Panc1 (cell line): Measurements from ENCODE around the gene MIOX. TPM values are rescaled to one million over a fixed set of nuclear protein-coding genes. Genes with fewer than 3 reads are reported as not detected.

Experiments used
- ATAC-seq: fragments of 200-7000 bp; cut with Tn5 transposase; 2 replicates; pipeline ENCODE4 v1.9.1; 2020; ENCODE audit warnings: mild to moderate bottlenecking, moderate library complexity
- BruUV-seq: library from RNA; stranded (reverse); fragments of 400-500 nt; replicated peaks from 2 replicates; lab custom pipeline; 2021; lab: Mats Ljungman, UMichigan
- CTCF ChIA-PET: fragments of 300-600 bp; sonication (Branson Sonifier 250); formaldehyde crosslinking; loops from one replicate; lab custom pipeline; 2022; ENCODE audit warnings: antibody characterized with exemption; lab: Charles Lee
- POLR2A ChIA-PET: fragments of 300-600 bp; sonication (Branson Sonifier 250); formaldehyde crosslinking; loops from one replicate; lab custom pipeline; 2022; ENCODE audit warnings: antibody characterized with exemption; lab: Charles Lee
- DNase-seq: peaks from one replicate; pipeline ENCODE4 v3.0.0-alpha.2; 2010; ENCODE audit warnings: low read depth, low spot score
- H3K27ac ChIP-seq: 2 replicates; pipeline ENCODE4 v1.5.1; 2011; ENCODE audit warnings: mild to moderate bottlenecking, low read length, inconsistent platforms
- H3K27me3 ChIP-seq: fragments of 200-500 bp; sonication (Bioruptor generic); 2 replicates; pipeline ENCODE4 v1.6.0; 2014; ENCODE audit warnings: low read length, inconsistent platforms; ENCODE audit not compliant: control insufficient read depth, insufficient read depth
- H3K36me3 ChIP-seq: fragments of 200-500 bp; sonication (Bioruptor generic); 2 replicates; pipeline ENCODE4 v1.5.1; 2014; ENCODE audit warnings: inconsistent platforms, mild to moderate bottlenecking, low read length, moderate library complexity; ENCODE audit not compliant: control insufficient read depth, insufficient read depth
- H3K4me1 ChIP-seq: 2 replicates; pipeline ENCODE4 v1.5.1; 2011; ENCODE audit warnings: inconsistent platforms, mild to moderate bottlenecking, low read length, moderate library complexity; ENCODE audit not compliant: control insufficient read depth, insufficient read depth
- H3K4me3 ChIP-seq, 2 experiments: 2 replicates each; pipeline ENCODE4 v1.5.1; 2011 to 2012; ENCODE audit warnings: low read depth in 2 of 2, low read length in 2 of 2, mild to moderate bottlenecking in 2 of 2, inconsistent platforms in 1 of 2, moderate library complexity in 1 of 2
- H3K9me3 ChIP-seq: fragments of 200-500 bp; sonication (Bioruptor generic); 2 replicates; pipeline ENCODE4 v1.5.1; 2014; ENCODE audit warnings: low read depth, mild to moderate bottlenecking, inconsistent platforms, low read length, moderate library complexity; ENCODE audit not compliant: control insufficient read depth, insufficient read depth
- POLR2AphosphoS5 ChIP-seq: IDR thresholded peaks from 2 replicates; pipeline ENCODE4 v1.6.1; 2012; ENCODE audit warnings: mild to moderate bottlenecking, low read depth, low read length, moderate library complexity
- SIN3A ChIP-seq: IDR thresholded peaks from 2 replicates; pipeline ENCODE4 v1.6.1; 2012; ENCODE audit warnings: low read depth, mild to moderate bottlenecking, low read length, moderate library complexity, borderline replicate concordance; ENCODE audit not compliant: insufficient read depth
- TCF7L2 ChIP-seq: IDR thresholded peaks from 2 replicates; pipeline ENCODE4 v1.6.1; 2011; ENCODE audit warnings: mild to moderate bottlenecking, low read depth, low read length, inconsistent platforms
- in situ Hi-C: cut with HindIII; loops from 2 replicates; pipeline ENCODE4 v1.10.0; 2016; ENCODE audit warnings: low sequenced_read_pairs, low pct_unique_long_range_greater_than_20kb
- intact Hi-C: fragments of 100-400 bp; cut with micrococcal nuclease; formaldehyde crosslinking; loops from one replicate; pipeline ENCODE4 v1.10.0; 2022; ENCODE audit not compliant: unreplicated experiment
- total RNA-seq: library from RNA; stranded (reverse); gene quantifications from one replicate; pipeline ENCODE4 v1.2.1, GENCODE V29; 2021; ENCODE audit not compliant: unreplicated experiment
- TF ChIP-seq, protein P1 (sequence below): fragments of 450-650 bp; IDR thresholded peaks from 2 replicates; pipeline ENCODE4 v1.5.1; 2017; ENCODE audit warnings: mild to moderate bottlenecking
- TF ChIP-seq, protein P2 (sequence below), 2 experiments: IDR thresholded peaks; 2 replicates each; pipeline ENCODE4 v1.6.1; 2011 to 2012; ENCODE audit warnings: low read depth in 2 of 2, control low read depth in 1 of 2, low read length in 1 of 2, mild to moderate bottlenecking in 1 of 2, moderate library complexity in 1 of 2; ENCODE audit not compliant: insufficient read depth in 1 of 2

Gene MIOX
- total RNA-seq, 1 experiment from 2014 or later = 0.23 TPM

DNA sequence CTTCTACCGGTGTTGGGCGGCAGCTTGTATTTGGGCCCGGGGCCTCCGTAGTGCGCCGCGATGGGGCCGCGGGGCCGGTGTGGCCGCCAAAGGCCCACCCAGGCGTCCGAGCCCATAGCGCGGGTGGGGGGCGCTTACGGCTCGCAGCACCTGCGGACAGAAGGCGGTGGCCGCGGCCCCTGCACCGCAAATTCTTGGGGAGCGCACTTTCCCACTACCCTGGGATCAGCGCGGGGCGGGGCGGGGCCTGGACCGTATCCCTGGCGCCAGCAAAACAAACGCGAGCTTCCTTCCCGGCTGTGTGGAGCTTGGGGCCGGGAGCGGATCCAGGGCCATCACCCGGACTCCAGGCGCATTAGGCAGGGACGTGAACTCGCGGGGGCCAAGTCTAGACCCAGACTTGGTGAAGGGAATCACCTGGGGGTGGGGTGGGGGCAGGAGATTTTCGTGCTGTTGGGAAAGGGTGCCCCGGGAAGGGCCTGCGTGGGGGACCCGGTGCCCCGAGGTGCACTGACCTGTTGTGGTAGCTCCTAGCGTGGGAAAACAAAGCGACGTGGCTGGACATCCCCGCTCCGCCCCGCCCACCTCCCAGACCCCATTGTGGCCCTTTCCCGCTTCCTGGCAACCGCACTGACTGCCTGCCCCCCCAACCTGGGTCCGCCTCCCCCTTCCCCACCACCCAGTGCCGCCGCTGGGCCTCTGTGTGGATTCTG, 45.5 kb downstream of the MIOX start:
- TF ChIP-seq POLR2AphosphoS5 (0 out of 2 replicates have a peak, but pooled peaks have one; percentile 13), SIN3A (no peak), TCF7L2 (no peak)
- TF ChIP-seq, protein P1, sequence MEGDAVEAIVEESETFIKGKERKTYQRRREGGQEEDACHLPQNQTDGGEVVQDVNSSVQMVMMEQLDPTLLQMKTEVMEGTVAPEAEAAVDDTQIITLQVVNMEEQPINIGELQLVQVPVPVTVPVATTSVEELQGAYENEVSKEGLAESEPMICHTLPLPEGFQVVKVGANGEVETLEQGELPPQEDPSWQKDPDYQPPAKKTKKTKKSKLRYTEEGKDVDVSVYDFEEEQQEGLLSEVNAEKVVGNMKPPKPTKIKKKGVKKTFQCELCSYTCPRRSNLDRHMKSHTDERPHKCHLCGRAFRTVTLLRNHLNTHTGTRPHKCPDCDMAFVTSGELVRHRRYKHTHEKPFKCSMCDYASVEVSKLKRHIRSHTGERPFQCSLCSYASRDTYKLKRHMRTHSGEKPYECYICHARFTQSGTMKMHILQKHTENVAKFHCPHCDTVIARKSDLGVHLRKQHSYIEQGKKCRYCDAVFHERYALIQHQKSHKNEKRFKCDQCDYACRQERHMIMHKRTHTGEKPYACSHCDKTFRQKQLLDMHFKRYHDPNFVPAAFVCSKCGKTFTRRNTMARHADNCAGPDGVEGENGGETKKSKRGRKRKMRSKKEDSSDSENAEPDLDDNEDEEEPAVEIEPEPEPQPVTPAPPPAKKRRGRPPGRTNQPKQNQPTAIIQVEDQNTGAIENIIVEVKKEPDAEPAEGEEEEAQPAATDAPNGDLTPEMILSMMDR = no peak
- TF ChIP-seq, protein P2, sequence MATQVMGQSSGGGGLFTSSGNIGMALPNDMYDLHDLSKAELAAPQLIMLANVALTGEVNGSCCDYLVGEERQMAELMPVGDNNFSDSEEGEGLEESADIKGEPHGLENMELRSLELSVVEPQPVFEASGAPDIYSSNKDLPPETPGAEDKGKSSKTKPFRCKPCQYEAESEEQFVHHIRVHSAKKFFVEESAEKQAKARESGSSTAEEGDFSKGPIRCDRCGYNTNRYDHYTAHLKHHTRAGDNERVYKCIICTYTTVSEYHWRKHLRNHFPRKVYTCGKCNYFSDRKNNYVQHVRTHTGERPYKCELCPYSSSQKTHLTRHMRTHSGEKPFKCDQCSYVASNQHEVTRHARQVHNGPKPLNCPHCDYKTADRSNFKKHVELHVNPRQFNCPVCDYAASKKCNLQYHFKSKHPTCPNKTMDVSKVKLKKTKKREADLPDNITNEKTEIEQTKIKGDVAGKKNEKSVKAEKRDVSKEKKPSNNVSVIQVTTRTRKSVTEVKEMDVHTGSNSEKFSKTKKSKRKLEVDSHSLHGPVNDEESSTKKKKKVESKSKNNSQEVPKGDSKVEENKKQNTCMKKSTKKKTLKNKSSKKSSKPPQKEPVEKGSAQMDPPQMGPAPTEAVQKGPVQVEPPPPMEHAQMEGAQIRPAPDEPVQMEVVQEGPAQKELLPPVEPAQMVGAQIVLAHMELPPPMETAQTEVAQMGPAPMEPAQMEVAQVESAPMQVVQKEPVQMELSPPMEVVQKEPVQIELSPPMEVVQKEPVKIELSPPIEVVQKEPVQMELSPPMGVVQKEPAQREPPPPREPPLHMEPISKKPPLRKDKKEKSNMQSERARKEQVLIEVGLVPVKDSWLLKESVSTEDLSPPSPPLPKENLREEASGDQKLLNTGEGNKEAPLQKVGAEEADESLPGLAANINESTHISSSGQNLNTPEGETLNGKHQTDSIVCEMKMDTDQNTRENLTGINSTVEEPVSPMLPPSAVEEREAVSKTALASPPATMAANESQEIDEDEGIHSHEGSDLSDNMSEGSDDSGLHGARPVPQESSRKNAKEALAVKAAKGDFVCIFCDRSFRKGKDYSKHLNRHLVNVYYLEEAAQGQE (IDR thresholded peaks at IDR 0.05; ENCODE audit: insufficient read depth in 1 of 2, low read depth in 2 of 2, low read length in 1 of 2) = no peak
- no peaks in the 10 kb centered on the region; the same call in 1 of the 2 replicates for H3K36me3 ChIP-seq
- ChIA-PET POLR2A (interaction anchor here (0.5 to 0.7 kb wide), 2 partner anchors 80 to 162 kb away, joined by 4 to 15 read pairs; no protein-coding TSS in a partner anchor), CTCF (no interaction called here)
- no peaks in the 10 kb centered on the region for H3K9me3 ChIP-seq
- H3K4me1 ChIP-seq = peaks cover 6% of the 10 kb centered on the region
- intact Hi-C loops (no loop called here), in situ Hi-C loops (no loop called here)
- DNase-seq = no peak
- H3K4me3 ChIP-seq = peak overlapping the region; percentile 56 to 79
- no peaks in the 10 kb centered on the region for H3K27me3 ChIP-seq
- BruUV-seq = no TSS peak
- H3K27ac ChIP-seq = peak overlapping the region; percentile 57
- peak; percentile 54 for ATAC-seq

DNA sequence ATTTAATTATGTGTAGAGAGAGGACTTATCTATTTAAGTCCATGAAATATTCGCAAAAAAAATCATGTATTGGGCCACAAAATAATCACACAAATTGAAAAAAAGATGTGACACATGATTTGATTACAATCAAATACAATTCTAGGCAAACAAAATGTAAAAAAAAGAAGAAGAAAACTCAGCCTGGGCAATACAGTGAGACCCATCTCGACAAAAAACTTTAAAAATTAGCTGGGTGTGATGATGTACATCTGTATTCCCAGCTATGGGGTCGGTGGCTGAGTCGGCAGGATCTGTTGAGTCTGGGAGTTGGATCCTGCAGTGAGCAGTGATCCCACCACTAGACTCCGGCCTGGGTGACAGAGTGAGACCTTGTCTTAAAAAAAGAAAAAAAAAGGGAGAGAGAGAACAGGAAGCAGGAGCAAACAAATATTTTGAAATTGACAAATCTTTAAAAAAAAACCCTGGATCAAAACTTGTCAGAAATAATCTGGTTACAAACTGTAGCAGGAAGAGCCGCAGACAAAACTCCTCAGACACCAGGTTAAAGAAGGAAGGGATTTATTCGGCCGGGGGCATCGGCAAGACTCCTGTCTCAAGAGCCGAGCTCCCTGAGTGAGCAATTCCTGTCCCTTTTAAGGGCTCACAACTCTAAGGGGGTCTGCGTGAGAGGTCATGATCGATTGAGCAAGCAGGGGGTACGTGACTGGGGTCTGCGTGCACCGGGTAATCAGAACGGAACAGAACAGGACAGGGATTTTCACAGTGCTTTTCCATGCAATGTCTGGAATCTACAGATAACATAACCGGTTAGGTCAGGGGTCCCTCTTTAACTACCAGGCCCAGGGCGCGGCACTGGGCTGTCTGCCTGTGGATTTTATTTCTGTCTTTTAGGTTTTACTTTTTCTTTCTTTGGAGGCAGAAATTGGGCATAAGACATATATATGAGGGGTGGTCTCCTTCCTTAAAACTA, 46.5 kb downstream of the MIOX start:
- DNase-seq = no peak
- H3K27ac ChIP-seq = peak overlapping the region; percentile 48; the same call in 1 of the 2 replicates
- in situ Hi-C loops = no loop called here
- no peaks in the 10 kb centered on the region; the same call in 1 of the 2 replicates for H3K36me3 ChIP-seq
- H3K4me1 ChIP-seq = peaks cover 3% of the 10 kb centered on the region
- intact Hi-C loops = no loop called here
- no peaks in the 10 kb centered on the region for H3K27me3 ChIP-seq
- TSS peak; percentile 48 for BruUV-seq
- H3K4me3 ChIP-seq = no peak overlapping the region
- ATAC-seq = no peak
- TF ChIP-seq, protein P1 = no peak
- TF ChIP-seq TCF7L2 = no peak
- no peak for TF ChIP-seq POLR2AphosphoS5
- TF ChIP-seq SIN3A = no peak
- TF ChIP-seq, protein P2 (IDR thresholded peaks at IDR 0.05; ENCODE audit: insufficient read depth in 1 of 2, low read depth in 2 of 2, low read length in 1 of 2) = no peak
- no peaks in the 10 kb centered on the region for H3K9me3 ChIP-seq
- ChIA-PET CTCF (no interaction called here), POLR2A (no interaction called here)
